HG02885 (cell line): ENCODE data around the gene GLI2.

ENCODE experiments used
- ATAC-seq: cut with Tn5 transposase; IDR thresholded peaks from one replicate; pipeline ENCODE4 v1.9.1; 2021; ENCODE audit warnings: mild to moderate bottlenecking; ENCODE audit not compliant: unreplicated experiment, poor library complexity

Gene GLI2

DNA sequence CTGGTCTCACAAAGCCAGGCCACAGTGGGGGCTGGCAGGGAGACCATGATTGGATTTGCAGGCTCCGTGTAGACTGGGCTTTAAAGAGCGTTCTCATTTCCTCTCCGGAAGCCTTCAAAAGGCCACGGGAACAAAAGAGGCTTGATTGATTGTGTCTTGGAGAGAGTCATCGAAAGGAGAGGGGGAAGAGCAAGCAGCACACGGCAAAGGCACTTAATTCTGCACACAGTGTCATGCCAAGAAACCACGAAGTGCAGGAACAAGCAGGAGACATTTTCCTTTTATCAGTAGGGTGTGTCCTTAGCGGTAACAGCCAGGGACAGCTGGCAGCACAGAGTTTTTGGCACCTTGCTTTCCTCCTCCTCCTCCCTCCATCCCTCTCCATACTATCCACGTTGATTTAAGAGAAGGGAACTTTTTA, 47.7 kb downstream of the GLI2 start:
- no peak for ATAC-seq

DNA sequence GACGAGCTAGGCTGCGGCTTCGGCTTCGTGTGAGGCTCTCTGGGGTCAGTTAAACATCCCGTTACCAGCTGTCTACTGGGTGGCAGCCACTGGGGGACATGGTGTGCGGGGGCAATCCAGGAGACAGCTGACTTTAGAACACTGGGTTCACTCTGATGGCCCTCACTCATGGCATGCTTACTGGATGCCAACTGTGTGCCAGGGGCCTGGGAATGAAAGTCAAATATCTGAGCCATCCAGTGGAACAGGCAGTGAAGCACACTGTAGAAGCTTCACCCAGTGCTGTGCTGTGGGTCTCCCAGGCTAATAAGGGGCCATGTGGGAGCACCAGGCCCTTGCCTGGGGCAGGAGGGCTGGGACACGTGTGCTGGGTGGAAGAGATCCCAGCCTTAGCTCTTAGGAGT, 48.3 kb downstream of the GLI2 start:
- ATAC-seq = no peak
